ENCODE measurements around the gene POLL.

GRCh38 chr10:101566333-101567164 is 21.5 kb downstream of the POLL start:
- TF ChIP-seq, protein P1, sequence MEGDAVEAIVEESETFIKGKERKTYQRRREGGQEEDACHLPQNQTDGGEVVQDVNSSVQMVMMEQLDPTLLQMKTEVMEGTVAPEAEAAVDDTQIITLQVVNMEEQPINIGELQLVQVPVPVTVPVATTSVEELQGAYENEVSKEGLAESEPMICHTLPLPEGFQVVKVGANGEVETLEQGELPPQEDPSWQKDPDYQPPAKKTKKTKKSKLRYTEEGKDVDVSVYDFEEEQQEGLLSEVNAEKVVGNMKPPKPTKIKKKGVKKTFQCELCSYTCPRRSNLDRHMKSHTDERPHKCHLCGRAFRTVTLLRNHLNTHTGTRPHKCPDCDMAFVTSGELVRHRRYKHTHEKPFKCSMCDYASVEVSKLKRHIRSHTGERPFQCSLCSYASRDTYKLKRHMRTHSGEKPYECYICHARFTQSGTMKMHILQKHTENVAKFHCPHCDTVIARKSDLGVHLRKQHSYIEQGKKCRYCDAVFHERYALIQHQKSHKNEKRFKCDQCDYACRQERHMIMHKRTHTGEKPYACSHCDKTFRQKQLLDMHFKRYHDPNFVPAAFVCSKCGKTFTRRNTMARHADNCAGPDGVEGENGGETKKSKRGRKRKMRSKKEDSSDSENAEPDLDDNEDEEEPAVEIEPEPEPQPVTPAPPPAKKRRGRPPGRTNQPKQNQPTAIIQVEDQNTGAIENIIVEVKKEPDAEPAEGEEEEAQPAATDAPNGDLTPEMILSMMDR (IDR thresholded peaks at IDR 0.05; ENCODE audit: insufficient read depth, low read depth, low read length) = no peak
- TF ChIP-seq EZH2 (IDR thresholded peaks at IDR 0.05; ENCODE audit: insufficient read depth, low read length) = peak; percentile 67
